A549 (cell line): ENCODE measurements around the gene TMEM37. TPM values are rescaled to one million over a fixed set of nuclear protein-coding genes. Genes with fewer than 3 reads are reported as not detected.

Experiments
- ATAC-seq, 2 experiments: fragments of 200-7000 bp in 1 of 2; fragments of >200 bp in 1 of 2; cut with Nextera tagmentation in 1 of 2; cut with Tn5 transposase in 1 of 2; 3 replicates each; pipeline versions ENCODE4 v1.8.0 to v1.9.1; 2018 to 2020; ENCODE audit warnings: mild to moderate bottlenecking in 1 of 2, moderate library complexity in 1 of 2
- CTCF ChIA-PET: fragments of 300-600 bp; sonication (Branson Sonifier 250); formaldehyde crosslinking; extraction: SDS; loops from one replicate; lab custom pipeline; 2021; ENCODE audit warnings: antibody characterized with exemption, inconsistent platforms; lab: Yijun Ruan, JAX
- POLR2A ChIA-PET: fragments of 350-600 bp; formaldehyde crosslinking; extraction: SDS; loops from one replicate; lab custom pipeline; 2021; ENCODE audit warnings: antibody characterized with exemption, inconsistent platforms; lab: Yijun Ruan, JAX
- DNase-seq, 2 experiments: peaks; one replicate each; pipeline versions ENCODE4 v3.0.0 to v3.0.0-alpha.2; 2011 to 2016; ENCODE audit warnings: low read depth in 1 of 2, low spot score in 1 of 2
- FAIRE-seq: peaks from 2 replicates; lab custom pipeline; 2011; peaks lifted over from hg19 to GRCh38; lab: Jason Lieb, UNC
- H3K27ac ChIP-seq, 2 experiments: fragments of >200 bp; sonication (Bioruptor Twin); formaldehyde crosslinking; 3 replicates each; pipeline ENCODE4 v1.5.1; 2016 to 2017
- H3K4me1 ChIP-seq: fragments of >200 bp; sonication (Bioruptor Twin); formaldehyde crosslinking; 3 replicates; pipeline ENCODE4 v1.6.1; 2016
- H3K4me2 ChIP-seq: fragments of >200 bp; sonication (Bioruptor Twin); formaldehyde crosslinking; 3 replicates; pipeline ENCODE4 v1.6.1; 2016
- H3K4me3 ChIP-seq: fragments of >200 bp; sonication (Bioruptor Twin); formaldehyde crosslinking; 3 replicates; pipeline ENCODE4 v1.5.1; 2016
- H3K9me3 ChIP-seq: fragments of >200 bp; sonication (Bioruptor Twin); formaldehyde crosslinking; 3 replicates; pipeline ENCODE4 v1.6.1; 2016
- CBX8 ChIP-seq: fragments of 200-600 bp; sonication (generic); IDR thresholded peaks from 2 replicates; pipeline ENCODE4 v1.6.1; 2016
- CEBPB ChIP-seq, 2 experiments: fragments of >200 bp in 1 of 2; sonication (Bioruptor Twin) in 1 of 2; formaldehyde crosslinking in 1 of 2; IDR thresholded peaks; 2 replicates each; pipeline ENCODE4 v1.6.1; 2012 to 2016
- CHD2 ChIP-seq: fragments of 150-350 bp; IDR thresholded peaks from 2 replicates; pipeline ENCODE4 v1.6.1; 2014; ENCODE audit warnings: low read length; ENCODE audit not compliant: partially characterized antibody
- EHMT2 ChIP-seq: fragments of 200-600 bp; sonication (generic); IDR thresholded peaks from 2 replicates; pipeline ENCODE4 v1.6.1; 2016; ENCODE audit warnings: antibody characterized with exemption, low read depth, mild to moderate bottlenecking, moderate library complexity
- FOSB ChIP-seq: fragments of 250-450 bp; sonication (Bioruptor Pico); IDR thresholded peaks from 2 replicates; pipeline ENCODE4 v1.5.0; 2020; ENCODE audit warnings: mild to moderate bottlenecking, moderate library complexity
- GATA3 ChIP-seq: IDR thresholded peaks from 2 replicates; pipeline ENCODE4 v1.6.1; 2012; ENCODE audit warnings: borderline replicate concordance
- HDAC2 ChIP-seq: fragments of 200-600 bp; sonication (generic); IDR thresholded peaks from 2 replicates; pipeline ENCODE4 v1.6.1; 2016
- HEYL ChIP-seq: fragments of 250-450 bp; sonication (Bioruptor Pico); IDR thresholded peaks from 2 replicates; pipeline ENCODE4 v1.8.0; 2021; ENCODE audit warnings: mild to moderate bottlenecking, moderate library complexity
- HOXA7 ChIP-seq: fragments of 250-450 bp; sonication (Bioruptor Pico); IDR thresholded peaks from 2 replicates; pipeline ENCODE4 v1.5.0; 2020; ENCODE audit warnings: mild to moderate bottlenecking, moderate library complexity
- HOXB5 ChIP-seq: fragments of 250-450 bp; sonication (Bioruptor Pico); IDR thresholded peaks from 2 replicates; pipeline ENCODE4 v1.5.0; 2020; ENCODE audit warnings: mild to moderate bottlenecking, moderate library complexity
- JUNB ChIP-seq: fragments of >200 bp; sonication (Bioruptor Twin); formaldehyde crosslinking; IDR thresholded peaks from 2 replicates; pipeline ENCODE4 v1.6.1; 2016
- NPAS2 ChIP-seq: fragments of 250-450 bp; sonication (Bioruptor Pico); IDR thresholded peaks from 2 replicates; pipeline ENCODE4 v1.8.0; 2022; ENCODE audit warnings: mild to moderate bottlenecking, moderate library complexity, borderline replicate concordance
- NR3C1 ChIP-seq: fragments of >200 bp; sonication (Bioruptor Twin); formaldehyde crosslinking; IDR thresholded peaks from 3 replicates; pipeline ENCODE4 v1.6.1; 2017
- RCOR1 ChIP-seq: fragments of 150-350 bp; IDR thresholded peaks from 2 replicates; pipeline ENCODE4 v1.6.1; 2014; ENCODE audit warnings: antibody characterized with exemption, low read length, low read depth
- RNF2 ChIP-seq: fragments of 200-600 bp; sonication (generic); IDR thresholded peaks from 2 replicates; pipeline ENCODE4 v1.6.1; 2016; ENCODE audit warnings: low read depth, mild to moderate bottlenecking, antibody characterized with exemption, moderate library complexity, borderline replicate concordance
- SMC3 ChIP-seq: fragments of >200 bp; sonication (Bioruptor Twin); formaldehyde crosslinking; IDR thresholded peaks from 3 replicates; pipeline ENCODE4 v1.6.1; 2018; ENCODE audit warnings: inconsistent platforms
- SREBF2 ChIP-seq: fragments of 450-650 bp; IDR thresholded peaks from 2 replicates; pipeline ENCODE4 v1.6.1; 2014; ENCODE audit warnings: mild to moderate bottlenecking, moderate library complexity
- TFCP2L1 ChIP-seq: fragments of 250-450 bp; sonication (Bioruptor Pico); IDR thresholded peaks from 2 replicates; pipeline ENCODE4 v1.5.0; 2021; ENCODE audit warnings: mild to moderate bottlenecking
- TP53 ChIP-seq: fragments of 250-450 bp; sonication (Bioruptor Pico); IDR thresholded peaks from 2 replicates; pipeline ENCODE4 v1.5.0; 2021; ENCODE audit warnings: mild to moderate bottlenecking, moderate library complexity
- ZFP36 ChIP-seq: fragments of 450-650 bp; IDR thresholded peaks from 2 replicates; pipeline ENCODE4 v1.6.1; 2014; ENCODE audit warnings: borderline replicate concordance; ENCODE audit not compliant: partially characterized antibody
- WGBS: methylation state at CpG from one replicate; pipeline ENCODE4 v1.1.6; 2017; ENCODE audit errors: missing lambda C conversion rate; 5-methylcytosine and 5-hydroxymethylcytosine counted together
- polyA plus RNA-seq, 4 experiments: library from polyadenylated mRNA; depleted of rRNA in 3 of 4; stranded (reverse); fragments of >200 nt; fragmentation: RNase III in 1 of 4; extraction: RNeasy Plus Mini Kit Qiagen cat#74134 plus additional on column Dnase treatment in 1 of 4; gene quantifications; 2 replicates in 3 of 4; 3 replicates in 1 of 4; pipeline ENCODE4 v1.2.3, GENCODE V29; 2011 to 2017
- TF ChIP-seq, protein P1 (sequence below): IDR thresholded peaks from 2 replicates; pipeline ENCODE4 v1.6.1; 2012
- TF ChIP-seq, protein P2 (sequence below): fragments of >200 bp; sonication (Bioruptor Twin); formaldehyde crosslinking; IDR thresholded peaks from 3 replicates; pipeline ENCODE4 v1.6.1; 2016
- TF ChIP-seq, protein P3 (sequence below): fragments of 450-650 bp; IDR thresholded peaks from 2 replicates; pipeline ENCODE4 v1.6.1; 2014; ENCODE audit warnings: antibody characterized with exemption
- TF ChIP-seq, protein P4 (sequence below): fragments of 250-450 bp; sonication (Bioruptor Pico); IDR thresholded peaks from 2 replicates; pipeline ENCODE4 v1.5.0; 2021; ENCODE audit warnings: mild to moderate bottlenecking, moderate library complexity, borderline replicate concordance
- TF ChIP-seq, protein P5 (sequence below): IDR thresholded peaks from 2 replicates; pipeline ENCODE4 v1.6.1; 2012
- TF ChIP-seq, protein P6 (sequence below): fragments of 250-450 bp; sonication (Bioruptor Pico); IDR thresholded peaks from 2 replicates; pipeline ENCODE4 v1.5.0; 2020; ENCODE audit warnings: low read depth, mild to moderate bottlenecking, moderate library complexity

TMEM37 gene
- polyA plus RNA-seq, 2 of the 4 experiments (the other 2 are of a cell fraction) = 5.1 to 7.5 TPM

DNA sequence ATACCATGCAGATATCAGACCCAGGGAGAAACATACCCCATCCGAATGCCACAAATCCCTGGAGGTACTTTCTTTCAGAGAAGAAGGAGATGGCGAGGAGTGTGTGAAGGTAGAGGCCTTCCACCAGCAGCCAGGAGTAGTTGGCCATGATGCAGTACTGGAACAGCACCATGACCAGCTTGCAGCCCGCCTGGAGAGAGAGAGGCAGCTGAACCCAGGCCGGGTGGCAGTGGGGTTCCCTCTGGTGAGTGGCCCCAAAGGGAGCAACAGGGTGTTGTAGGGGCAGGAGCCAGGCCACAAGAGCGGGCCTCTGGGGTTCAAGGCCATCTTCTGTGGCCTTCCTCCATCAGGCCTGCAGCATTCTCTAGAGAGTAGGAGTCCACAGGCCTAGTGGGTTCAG lies 30.2 kb downstream of the TMEM37 start:
- POLR2A ChIA-PET = no interaction called here

DNA sequence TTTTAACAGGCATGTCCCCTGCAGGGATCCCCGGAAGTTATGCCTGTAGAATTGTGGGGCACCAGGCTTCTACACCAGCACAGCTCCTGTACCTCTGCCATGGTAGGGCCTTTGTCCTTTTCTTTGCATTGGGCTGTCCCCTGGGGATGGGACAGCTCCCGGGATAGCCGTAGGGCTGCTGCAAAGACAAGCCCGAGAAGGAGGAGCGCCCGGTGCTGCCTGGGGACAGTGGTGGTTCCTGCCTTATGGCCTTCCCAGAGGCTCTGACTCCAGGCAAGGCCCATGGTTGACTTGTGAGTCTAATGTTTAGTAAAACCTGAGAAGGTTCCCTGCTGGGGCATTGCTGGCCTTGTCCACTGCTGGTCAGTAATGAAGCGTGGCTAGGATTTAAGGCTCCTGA lies 30.9 kb downstream of the TMEM37 start:
- no peak overlapping the region for H3K4me2 ChIP-seq
- FAIRE-seq = no peak
- CTCF ChIA-PET = interaction anchor here (9.9 kb wide), 1 partner anchor 15 kb away, joined by 72 read pairs; no protein-coding TSS in a partner anchor

More for the DNA sequence above, 30.2 kb downstream of the TMEM37 start:
- no peak for TF ChIP-seq RNF2
- TF ChIP-seq CEBPB (IDR thresholded peaks at IDR 0.05) = no peak
- TF ChIP-seq, protein P1, sequence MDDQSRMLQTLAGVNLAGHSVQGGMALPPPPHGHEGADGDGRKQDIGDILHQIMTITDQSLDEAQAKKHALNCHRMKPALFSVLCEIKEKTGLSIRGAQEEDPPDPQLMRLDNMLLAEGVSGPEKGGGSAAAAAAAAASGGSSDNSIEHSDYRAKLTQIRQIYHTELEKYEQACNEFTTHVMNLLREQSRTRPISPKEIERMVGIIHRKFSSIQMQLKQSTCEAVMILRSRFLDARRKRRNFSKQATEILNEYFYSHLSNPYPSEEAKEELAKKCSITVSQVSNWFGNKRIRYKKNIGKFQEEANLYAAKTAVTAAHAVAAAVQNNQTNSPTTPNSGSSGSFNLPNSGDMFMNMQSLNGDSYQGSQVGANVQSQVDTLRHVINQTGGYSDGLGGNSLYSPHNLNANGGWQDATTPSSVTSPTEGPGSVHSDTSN = no peak
- TF ChIP-seq, protein P2, sequence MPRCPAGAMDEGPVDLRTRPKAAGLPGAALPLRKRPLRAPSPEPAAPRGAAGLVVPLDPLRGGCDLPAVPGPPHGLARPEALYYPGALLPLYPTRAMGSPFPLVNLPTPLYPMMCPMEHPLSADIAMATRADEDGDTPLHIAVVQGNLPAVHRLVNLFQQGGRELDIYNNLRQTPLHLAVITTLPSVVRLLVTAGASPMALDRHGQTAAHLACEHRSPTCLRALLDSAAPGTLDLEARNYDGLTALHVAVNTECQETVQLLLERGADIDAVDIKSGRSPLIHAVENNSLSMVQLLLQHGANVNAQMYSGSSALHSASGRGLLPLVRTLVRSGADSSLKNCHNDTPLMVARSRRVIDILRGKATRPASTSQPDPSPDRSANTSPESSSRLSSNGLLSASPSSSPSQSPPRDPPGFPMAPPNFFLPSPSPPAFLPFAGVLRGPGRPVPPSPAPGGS = no peak
- no peak for TF ChIP-seq ZFP36
- TF ChIP-seq, protein P3, sequence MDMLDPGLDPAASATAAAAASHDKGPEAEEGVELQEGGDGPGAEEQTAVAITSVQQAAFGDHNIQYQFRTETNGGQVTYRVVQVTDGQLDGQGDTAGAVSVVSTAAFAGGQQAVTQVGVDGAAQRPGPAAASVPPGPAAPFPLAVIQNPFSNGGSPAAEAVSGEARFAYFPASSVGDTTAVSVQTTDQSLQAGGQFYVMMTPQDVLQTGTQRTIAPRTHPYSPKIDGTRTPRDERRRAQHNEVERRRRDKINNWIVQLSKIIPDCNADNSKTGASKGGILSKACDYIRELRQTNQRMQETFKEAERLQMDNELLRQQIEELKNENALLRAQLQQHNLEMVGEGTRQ = no peak
- no peak for TF ChIP-seq GATA3
- TF ChIP-seq SREBF2 = no peak
- no peak for TF ChIP-seq EHMT2
- no peak for TF ChIP-seq TP53 (CRISPR knock-in tag)
- TF ChIP-seq SMC3 = no peak
- TF ChIP-seq FOSB = no peak
- TF ChIP-seq TFCP2L1 (CRISPR knock-in tag) = no peak
- no peak overlapping the region for H3K4me2 ChIP-seq
- no peak for ATAC-seq
- H3K27ac ChIP-seq = no peak overlapping the region
- no peak for DNase-seq
- 57% methylated on average over 5 of the region's 5 CpGs for whole genome bisulfite sequencing
- FAIRE-seq = no peak
- no peaks in the 10 kb centered on the region for H3K4me1 ChIP-seq
- H3K9me3 ChIP-seq = no peaks in the 10 kb centered on the region
- no peak overlapping the region for H3K4me3 ChIP-seq
- CTCF ChIA-PET = interaction anchor here (0.6 to 9.9 kb wide), 5 partner anchors 9 to 70 kb away, joined by 3 to 72 read pairs (median 3); no protein-coding TSS in a partner anchor

DNA sequence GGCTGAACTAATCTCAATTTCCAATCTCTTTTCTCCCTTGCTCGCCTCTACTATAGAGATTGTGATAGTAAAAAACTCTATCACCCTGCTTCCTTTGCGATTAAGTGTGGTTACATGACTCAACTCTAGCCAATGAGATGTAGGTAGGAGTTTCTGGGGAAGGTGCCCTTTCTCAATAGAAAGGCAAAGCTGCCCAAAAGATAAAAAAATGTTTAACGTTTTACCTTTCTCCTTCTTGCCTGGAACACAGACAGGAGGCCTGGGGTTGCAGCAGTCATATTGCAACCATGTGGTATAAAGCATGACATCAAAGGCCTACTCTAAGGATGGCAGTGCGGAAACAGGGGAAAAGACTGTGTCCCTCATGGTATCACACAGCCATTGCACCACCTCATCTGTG lies 31.5 kb downstream of the TMEM37 start:
- POLR2A ChIA-PET = no interaction called here
- TF ChIP-seq, protein P4, sequence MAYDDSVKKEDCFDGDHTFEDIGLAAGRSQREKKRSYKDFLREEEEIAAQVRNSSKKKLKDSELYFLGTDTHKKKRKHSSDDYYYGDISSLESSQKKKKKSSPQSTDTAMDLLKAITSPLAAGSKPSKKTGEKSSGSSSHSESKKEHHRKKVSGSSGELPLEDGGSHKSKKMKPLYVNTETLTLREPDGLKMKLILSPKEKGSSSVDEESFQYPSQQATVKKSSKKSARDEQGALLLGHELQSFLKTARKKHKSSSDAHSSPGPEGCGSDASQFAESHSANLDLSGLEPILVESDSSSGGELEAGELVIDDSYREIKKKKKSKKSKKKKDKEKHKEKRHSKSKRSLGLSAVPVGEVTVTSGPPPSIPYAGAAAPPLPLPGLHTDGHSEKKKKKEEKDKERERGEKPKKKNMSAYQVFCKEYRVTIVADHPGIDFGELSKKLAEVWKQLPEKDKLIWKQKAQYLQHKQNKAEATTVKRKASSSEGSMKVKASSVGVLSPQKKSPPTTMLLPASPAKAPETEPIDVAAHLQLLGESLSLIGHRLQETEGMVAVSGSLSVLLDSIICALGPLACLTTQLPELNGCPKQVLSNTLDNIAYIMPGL (CRISPR knock-in tag) = no peak
- TF ChIP-seq TP53 (CRISPR knock-in tag) = no peak
- no peak for TF ChIP-seq HEYL (CRISPR knock-in tag)
- no peak for TF ChIP-seq NR3C1
- TF ChIP-seq CBX8 = no peak
- TF ChIP-seq, protein P5, sequence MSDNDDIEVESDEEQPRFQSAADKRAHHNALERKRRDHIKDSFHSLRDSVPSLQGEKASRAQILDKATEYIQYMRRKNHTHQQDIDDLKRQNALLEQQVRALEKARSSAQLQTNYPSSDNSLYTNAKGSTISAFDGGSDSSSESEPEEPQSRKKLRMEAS = no peak
- TF ChIP-seq HOXA7 = no peak
- no peak for TF ChIP-seq CHD2
- TF ChIP-seq, protein P6, sequence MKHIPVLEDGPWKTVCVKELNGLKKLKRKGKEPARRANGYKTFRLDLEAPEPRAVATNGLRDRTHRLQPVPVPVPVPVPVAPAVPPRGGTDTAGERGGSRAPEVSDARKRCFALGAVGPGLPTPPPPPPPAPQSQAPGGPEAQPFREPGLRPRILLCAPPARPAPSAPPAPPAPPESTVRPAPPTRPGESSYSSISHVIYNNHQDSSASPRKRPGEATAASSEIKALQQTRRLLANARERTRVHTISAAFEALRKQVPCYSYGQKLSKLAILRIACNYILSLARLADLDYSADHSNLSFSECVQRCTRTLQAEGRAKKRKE (CRISPR knock-in tag) = no peak
- TF ChIP-seq RCOR1 = no peak
- TF ChIP-seq, all 56 proteins: peak for 0
- FAIRE-seq = no peak

More for the DNA sequence above, 30.9 kb downstream of the TMEM37 start:
- POLR2A ChIA-PET = no interaction called here
- TF ChIP-seq GATA3 (no peak), HDAC2 (no peak), HOXB5 (CRISPR knock-in tag) (no peak), JUNB (no peak), NPAS2 (no peak)
- TF ChIP-seq, all 56 proteins: peak for 0
- Histone ChIP-seq H3K27ac (no peak overlapping the region), H3K4me3 (no peak overlapping the region), H3K4me1 (no peaks in the 10 kb centered on the region), H3K9me3 (no peaks in the 10 kb centered on the region)
- ATAC-seq (no peak), DNase-seq (no peak)
- WGBS = 86% methylated on average over 7 of the region's 7 CpGs

More for the DNA sequence above, 31.5 kb downstream of the TMEM37 start:
- Histone ChIP-seq H3K4me2 (no peak overlapping the region), H3K4me3 (no peak overlapping the region), H3K27ac (no peak overlapping the region), H3K9me3 (no peaks in the 10 kb centered on the region), H3K4me1 (no peaks in the 10 kb centered on the region)
- WGBS = 36% methylated on average over 4 of the region's 4 CpGs
- ATAC-seq (no peak), DNase-seq (no peak)
- CTCF ChIA-PET = interaction anchor here (9.9 kb wide), 1 partner anchor 14 kb away, joined by 72 read pairs; no protein-coding TSS in a partner anchor
